Measurements from ENCODE around the gene NEDD4L.
A peak's percentile ranks its signal among the peaks of the same experiment; 100 is the strongest.
"Not testable (repeated sequence)": the region's sequence is repeated elsewhere in the genome, so short reads cannot be mapped to it uniquely, and the experiment has no call there.

Gene NEDD4L

DNA sequence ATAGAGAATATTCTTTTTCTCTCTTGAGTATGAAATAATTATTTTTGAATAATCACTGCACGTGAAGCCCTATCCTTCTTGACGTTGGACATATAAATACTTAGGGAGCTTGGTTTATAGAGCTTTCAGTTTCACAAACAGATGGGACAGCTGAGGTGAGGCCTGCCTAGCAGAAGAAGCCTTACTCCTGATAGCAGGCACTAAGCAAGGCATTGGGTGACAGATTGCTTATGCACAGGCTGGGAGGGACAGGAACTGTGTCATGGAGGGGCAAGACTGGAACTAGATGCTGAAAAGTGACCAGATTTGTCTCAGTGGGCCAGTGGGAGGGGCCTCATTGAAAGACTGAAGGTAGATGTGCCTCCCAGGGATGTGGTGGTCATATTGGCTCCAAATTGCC lies 220.8 kb downstream of the NEDD4L start:
- H2BK5ac ChIP-seq (ENCODE audit: low read depth, low read length, poor library complexity): no peak overlapping the region
- WGBS (ENCODE audit: extremely low coverage, insufficient coverage, insufficient read length): no CpG with 5 or more reads among the region's 2 CpGs
- no peaks in the 10 kb centered on the region for H3K9me3 ChIP-seq (ENCODE audit: insufficient read depth, low read depth, low read length)
- H3K4me3 ChIP-seq (ENCODE audit: low read depth, low read length): no peak overlapping the region
- H3K9ac ChIP-seq (ENCODE audit: low read length): no peak overlapping the region
- no peaks in the 10 kb centered on the region for H3K27me3 ChIP-seq (ENCODE audit: insufficient read depth, low read length)
- no peak overlapping the region for H2BK120ac ChIP-seq (ENCODE audit: insufficient read depth, low read length, poor library complexity)
- peaks cover 17 to 27% of the 10 kb centered on the region in 2 experiments for H3K4me1 ChIP-seq (ENCODE audit: control insufficient read depth in 1 of 2, insufficient read depth in 2 of 2, low read length in 2 of 2)
- no peak overlapping the region for H3K23ac ChIP-seq (ENCODE audit: low read length)
- DNase-seq: no peak
- H3K79me2 ChIP-seq (ENCODE audit: control insufficient read depth, insufficient read depth, low read length, poor library complexity): peaks cover 2% of the 10 kb centered on the region
- H3K36me3 ChIP-seq (ENCODE audit: control insufficient read depth in 1 of 2, insufficient read depth in 2 of 2, low read length in 2 of 2): no peaks in the 10 kb centered on the region
- no peak overlapping the region for H2AFZ ChIP-seq (ENCODE audit: insufficient read depth, low read length, poor library complexity)
- H3K14ac ChIP-seq (ENCODE audit: low read length): no peak overlapping the region
- H3K27ac ChIP-seq (ENCODE audit: low read depth, low read length): no peak overlapping the region
- peak overlapping the region; percentile 22 for H3K18ac ChIP-seq (ENCODE audit: low read length)
- no peak overlapping the region for H4K12ac ChIP-seq (ENCODE audit: low read depth, low read length)
- H4K8ac ChIP-seq (ENCODE audit: low read depth, low read length): no peak overlapping the region
- peak overlapping the region; percentile 29 for H2BK12ac ChIP-seq (ENCODE audit: low read length)
- H3K79me1 ChIP-seq (ENCODE audit: low read length): peaks cover 13% of the 10 kb centered on the region
- H2AK5ac ChIP-seq (ENCODE audit: low read length): peak overlapping the region; percentile 21
- peak overlapping the region; percentile 43 for H3K4ac ChIP-seq (ENCODE audit: low read depth, low read length)
- H3K4me2 ChIP-seq (ENCODE audit: low read length): no peak overlapping the region
- peak overlapping the region; percentile 60 for H4K91ac ChIP-seq (ENCODE audit: low read depth, low read length)

DNA sequence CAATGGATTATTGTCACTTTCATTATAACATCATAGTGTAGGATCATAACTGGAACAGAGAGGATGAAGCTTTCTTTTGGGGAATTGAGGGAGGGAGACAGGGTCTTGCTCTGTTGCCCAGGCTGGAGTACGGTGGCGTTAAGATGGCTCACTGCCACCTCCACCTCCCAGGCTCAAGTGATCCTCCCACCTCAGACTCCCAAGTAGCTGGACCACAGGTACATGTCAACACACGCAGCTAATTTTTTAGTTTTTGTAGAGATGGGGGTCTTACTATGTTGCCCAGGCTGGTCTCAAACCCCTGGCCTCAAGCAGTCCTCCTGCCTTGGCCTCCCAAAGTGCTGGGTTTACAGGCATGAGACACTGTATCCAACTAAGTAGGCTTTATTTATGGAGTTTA lies 221.5 kb downstream of the NEDD4L start:
- not testable (repeated sequence) for H3K79me2 ChIP-seq (ENCODE audit: control insufficient read depth, insufficient read depth, low read length, poor library complexity); H4K91ac ChIP-seq (ENCODE audit: low read depth, low read length); H2BK12ac ChIP-seq (ENCODE audit: low read length); H3K23ac ChIP-seq (ENCODE audit: low read length); H3K4me3 ChIP-seq (ENCODE audit: low read depth, low read length); H3K4ac ChIP-seq (ENCODE audit: low read depth, low read length); H4K8ac ChIP-seq (ENCODE audit: low read depth, low read length); H3K9ac ChIP-seq (ENCODE audit: low read length); H2AK5ac ChIP-seq (ENCODE audit: low read length); DNase-seq; H3K9me3 ChIP-seq (ENCODE audit: insufficient read depth, low read depth, low read length); H2AFZ ChIP-seq (ENCODE audit: insufficient read depth, low read length, poor library complexity); H4K12ac ChIP-seq (ENCODE audit: low read depth, low read length); H3K14ac ChIP-seq (ENCODE audit: low read length); H3K27ac ChIP-seq (ENCODE audit: low read depth, low read length); H3K18ac ChIP-seq (ENCODE audit: low read length); H3K36me3 ChIP-seq (ENCODE audit: control insufficient read depth in 1 of 2, insufficient read depth in 2 of 2, low read length in 2 of 2); H3K4me2 ChIP-seq (ENCODE audit: low read length); H3K27me3 ChIP-seq (ENCODE audit: insufficient read depth, low read length); H2BK5ac ChIP-seq (ENCODE audit: low read depth, low read length, poor library complexity)
- Histone ChIP-seq H3K4me1 (ENCODE audit: control insufficient read depth in 1 of 2, insufficient read depth in 2 of 2, low read length in 2 of 2) (peaks cover 19 to 30% of the 10 kb centered on the region in 2 experiments), H3K79me1 (ENCODE audit: low read length) (peaks cover 15% of the 10 kb centered on the region), H2BK120ac (ENCODE audit: insufficient read depth, low read length, poor library complexity) (peak overlapping the region; percentile 30)
- no CpG with 5 or more reads among the region's 3 CpGs for WGBS (ENCODE audit: extremely low coverage, insufficient coverage, insufficient read length)

DNA sequence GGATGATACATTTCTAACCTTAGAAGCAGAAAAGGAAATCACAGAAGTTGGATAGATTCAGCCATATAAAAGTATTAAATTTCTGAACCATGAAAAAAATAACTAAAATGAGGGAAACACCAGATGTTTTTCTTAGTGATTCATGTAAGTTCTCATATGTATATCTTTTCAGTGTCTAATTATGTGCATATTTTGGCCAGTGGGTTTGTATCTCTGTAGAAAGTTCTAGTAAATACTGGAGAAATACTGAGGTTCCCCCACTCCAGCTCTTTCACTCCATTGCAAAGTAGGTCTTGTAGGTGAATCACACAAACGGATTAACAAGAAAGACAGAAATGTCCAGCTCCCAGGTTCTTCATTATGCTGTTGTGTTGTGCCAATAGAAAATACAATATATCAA lies 222.3 kb downstream of the NEDD4L start:
- Histone ChIP-seq H3K23ac (ENCODE audit: low read length) (no peak overlapping the region), H3K4me1 (ENCODE audit: control insufficient read depth in 1 of 2, insufficient read depth in 2 of 2, low read length in 2 of 2) (peaks cover 19 to 30% of the 10 kb centered on the region in 2 experiments), H2BK12ac (ENCODE audit: low read length) (no peak overlapping the region), H3K4ac (ENCODE audit: low read depth, low read length) (no peak overlapping the region), H2BK120ac (ENCODE audit: insufficient read depth, low read length, poor library complexity) (no peak overlapping the region), H4K91ac (ENCODE audit: low read depth, low read length) (no peak overlapping the region), H4K8ac (ENCODE audit: low read depth, low read length) (no peak overlapping the region), H2BK5ac (ENCODE audit: low read depth, low read length, poor library complexity) (no peak overlapping the region), H2AK5ac (ENCODE audit: low read length) (no peak overlapping the region), H3K9me3 (ENCODE audit: insufficient read depth, low read depth, low read length) (no peaks in the 10 kb centered on the region), H3K27me3 (ENCODE audit: insufficient read depth, low read length) (no peaks in the 10 kb centered on the region), H3K36me3 (ENCODE audit: control insufficient read depth in 1 of 2, insufficient read depth in 2 of 2, low read length in 2 of 2) (no peaks in the 10 kb centered on the region), H3K9ac (ENCODE audit: low read length) (no peak overlapping the region), H3K4me2 (ENCODE audit: low read length) (no peak overlapping the region), H3K18ac (ENCODE audit: low read length) (no peak overlapping the region), H3K4me3 (ENCODE audit: low read depth, low read length) (no peak overlapping the region), H3K27ac (ENCODE audit: low read depth, low read length) (no peak overlapping the region), H2AFZ (ENCODE audit: insufficient read depth, low read length, poor library complexity) (no peak overlapping the region), H3K79me2 (ENCODE audit: control insufficient read depth, insufficient read depth, low read length, poor library complexity) (peaks cover 2% of the 10 kb centered on the region), H3K14ac (ENCODE audit: low read length) (no peak overlapping the region), H4K12ac (ENCODE audit: low read depth, low read length) (no peak overlapping the region), H3K79me1 (ENCODE audit: low read length) (peaks cover 15% of the 10 kb centered on the region)
- DNase-seq: no peak
- WGBS (ENCODE audit: extremely low coverage, insufficient coverage, insufficient read length): no CpG with 5 or more reads among the region's 1 CpG

DNA sequence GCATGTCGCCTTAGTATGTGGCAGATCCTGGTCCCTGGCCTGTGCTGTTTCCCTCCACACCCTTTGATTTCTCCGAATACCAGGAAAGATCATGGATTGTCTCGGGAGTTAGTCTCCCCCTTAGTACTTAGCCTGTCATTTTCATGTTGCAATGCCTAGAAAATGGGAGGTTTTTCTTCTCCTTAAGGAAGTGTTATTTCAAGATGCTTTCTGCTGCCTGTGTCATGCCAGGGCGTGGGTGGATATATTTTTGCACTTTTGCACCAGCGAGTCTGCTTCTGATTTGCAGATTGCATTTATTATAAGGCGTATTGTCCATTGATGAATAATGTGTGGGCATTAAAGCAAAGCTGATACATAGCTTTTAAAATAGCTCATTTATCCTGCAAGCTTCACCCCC lies 223.5 kb downstream of the NEDD4L start:
- no peak overlapping the region for H2BK5ac ChIP-seq (ENCODE audit: low read depth, low read length, poor library complexity)
- H3K4me3 ChIP-seq (ENCODE audit: low read depth, low read length): no peak overlapping the region
- no peak overlapping the region for H2AFZ ChIP-seq (ENCODE audit: insufficient read depth, low read length, poor library complexity)
- no peak overlapping the region for H3K9ac ChIP-seq (ENCODE audit: low read length)
- no peaks in the 10 kb centered on the region for H3K36me3 ChIP-seq (ENCODE audit: control insufficient read depth in 1 of 2, insufficient read depth in 2 of 2, low read length in 2 of 2)
- H3K18ac ChIP-seq (ENCODE audit: low read length): no peak overlapping the region
- WGBS (ENCODE audit: extremely low coverage, insufficient coverage, insufficient read length): no CpG with 5 or more reads among the region's 6 CpGs
- H2BK120ac ChIP-seq (ENCODE audit: insufficient read depth, low read length, poor library complexity): no peak overlapping the region
- H4K8ac ChIP-seq (ENCODE audit: low read depth, low read length): no peak overlapping the region
- peaks cover 13% of the 10 kb centered on the region for H3K79me1 ChIP-seq (ENCODE audit: low read length)
- H3K14ac ChIP-seq (ENCODE audit: low read length): no peak overlapping the region
- no peak overlapping the region for H3K4ac ChIP-seq (ENCODE audit: low read depth, low read length)
- H4K12ac ChIP-seq (ENCODE audit: low read depth, low read length): no peak overlapping the region
- no peak for DNase-seq
- H3K79me2 ChIP-seq (ENCODE audit: control insufficient read depth, insufficient read depth, low read length, poor library complexity): peaks cover 2% of the 10 kb centered on the region
- no peak overlapping the region for H2AK5ac ChIP-seq (ENCODE audit: low read length)
- no peak overlapping the region for H2BK12ac ChIP-seq (ENCODE audit: low read length)
- H3K23ac ChIP-seq (ENCODE audit: low read length): no peak overlapping the region
- no peak overlapping the region for H3K4me2 ChIP-seq (ENCODE audit: low read length)
- peaks cover 1% of the 10 kb centered on the region for H3K9me3 ChIP-seq (ENCODE audit: insufficient read depth, low read depth, low read length)
- no peaks in the 10 kb centered on the region for H3K27me3 ChIP-seq (ENCODE audit: insufficient read depth, low read length)
- H3K4me1 ChIP-seq (ENCODE audit: control insufficient read depth in 1 of 2, insufficient read depth in 2 of 2, low read length in 2 of 2): peaks cover 16 to 27% of the 10 kb centered on the region in 2 experiments
- H4K91ac ChIP-seq (ENCODE audit: low read depth, low read length): no peak overlapping the region
- H3K27ac ChIP-seq (ENCODE audit: low read depth, low read length): no peak overlapping the region

Data from trophoblast cell (in vitro differentiated cells and primary cell).